Measurements from ENCODE around the gene PEAR1.
"Not testable (repeated sequence)": the region's sequence is repeated elsewhere in the genome, so short reads cannot be mapped to it uniquely, and the experiment has no call there.

The PEAR1 gene

DNA sequence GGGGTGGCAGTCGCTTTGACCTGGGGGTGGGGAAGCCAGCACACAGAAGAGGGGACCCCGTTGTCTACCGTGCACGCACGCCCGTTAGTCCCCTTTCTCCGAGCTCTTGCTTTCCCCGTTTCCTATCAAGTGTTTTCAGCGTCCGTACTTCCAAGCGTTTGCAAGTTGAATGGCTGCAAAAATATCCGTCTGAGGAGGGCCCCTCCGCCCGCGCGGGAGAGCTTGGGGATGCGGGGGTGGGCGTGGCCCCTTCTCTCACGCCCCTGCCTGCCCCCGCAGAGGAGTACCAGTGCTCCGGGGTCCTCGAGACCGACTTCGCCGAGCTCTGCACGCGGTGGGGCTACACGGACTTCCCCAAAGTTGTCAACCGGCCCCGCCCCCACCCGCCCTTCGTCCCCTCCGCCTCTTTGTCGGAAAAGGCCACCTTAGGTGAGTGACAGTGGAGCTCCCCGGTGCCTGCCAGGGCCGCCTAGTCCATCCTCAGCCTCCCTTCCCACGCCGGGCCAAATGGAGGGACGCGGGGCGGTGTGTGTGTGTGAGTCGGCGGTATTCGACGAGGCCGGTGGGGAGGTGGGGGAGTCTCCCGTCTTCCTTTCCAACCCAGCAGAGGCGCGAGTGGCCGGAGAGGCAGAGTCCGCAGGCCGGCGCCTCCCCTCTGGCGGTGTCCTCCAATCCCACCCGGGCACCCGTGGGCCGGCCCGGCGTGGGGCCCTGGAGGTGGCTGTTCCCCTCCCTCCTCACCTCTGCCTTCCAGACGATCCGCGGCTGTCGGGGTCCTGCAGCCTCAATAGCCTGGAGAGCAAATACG, 30.4 kb downstream of the PEAR1 start:
- H3K4me3 Mint-ChIP-seq = no peak overlapping the region
- no peaks in the 10 kb centered on the region for H3K36me3 Mint-ChIP-seq (ENCODE audit: low read depth)
- no peaks in the 10 kb centered on the region for H3K9me3 Mint-ChIP-seq
- no peak for DNase-seq
- no peak overlapping the region for H3K27ac Mint-ChIP-seq
- peaks cover 28% of the 10 kb centered on the region for H3K4me1 Mint-ChIP-seq (ENCODE audit: low read depth)
- H3K27me3 Mint-ChIP-seq = peaks cover 96% of the 10 kb centered on the region

DNA sequence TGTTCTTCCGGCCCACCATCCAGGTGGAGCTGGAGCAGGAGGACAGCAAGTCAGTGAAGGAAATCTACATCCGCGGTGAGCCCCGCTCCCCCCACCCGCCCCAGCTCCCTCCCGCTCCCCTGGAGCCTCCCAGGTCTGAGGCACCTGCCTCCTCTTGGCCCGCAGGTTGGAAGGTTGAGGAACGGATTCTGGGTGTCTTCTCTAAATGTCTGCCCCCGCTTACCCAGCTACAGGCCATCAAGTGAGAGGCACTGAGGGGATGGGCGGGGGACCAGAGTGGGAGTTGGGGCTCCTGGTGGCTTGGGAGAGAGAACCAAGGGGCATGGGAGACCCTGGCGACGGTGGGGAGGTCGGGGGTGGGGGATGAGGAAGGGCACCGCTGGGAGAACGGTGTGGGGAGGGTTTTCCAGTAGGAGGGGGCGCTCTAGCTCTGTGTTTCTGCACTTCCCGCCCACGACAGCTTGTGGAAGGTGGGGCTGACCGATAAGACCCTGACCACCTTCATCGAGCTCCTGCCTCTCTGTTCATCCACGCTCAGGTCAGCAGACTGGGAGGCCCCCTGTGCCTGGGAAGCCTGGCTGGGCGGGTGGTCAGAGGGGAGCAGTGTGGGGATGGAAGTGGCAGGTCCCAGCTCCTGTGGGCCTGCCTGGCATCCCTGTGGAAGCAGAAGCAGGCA, 31.1 kb downstream of the PEAR1 start:
- Mint-ChIP-seq H3K4me3 (no peak overlapping the region), H3K4me1 (ENCODE audit: low read depth) (peaks cover 28% of the 10 kb centered on the region), H3K36me3 (ENCODE audit: low read depth) (no peaks in the 10 kb centered on the region), H3K27me3 (peaks cover 97% of the 10 kb centered on the region), H3K27ac (no peak overlapping the region), H3K9me3 (no peaks in the 10 kb centered on the region)
- DNase-seq = no peak

DNA sequence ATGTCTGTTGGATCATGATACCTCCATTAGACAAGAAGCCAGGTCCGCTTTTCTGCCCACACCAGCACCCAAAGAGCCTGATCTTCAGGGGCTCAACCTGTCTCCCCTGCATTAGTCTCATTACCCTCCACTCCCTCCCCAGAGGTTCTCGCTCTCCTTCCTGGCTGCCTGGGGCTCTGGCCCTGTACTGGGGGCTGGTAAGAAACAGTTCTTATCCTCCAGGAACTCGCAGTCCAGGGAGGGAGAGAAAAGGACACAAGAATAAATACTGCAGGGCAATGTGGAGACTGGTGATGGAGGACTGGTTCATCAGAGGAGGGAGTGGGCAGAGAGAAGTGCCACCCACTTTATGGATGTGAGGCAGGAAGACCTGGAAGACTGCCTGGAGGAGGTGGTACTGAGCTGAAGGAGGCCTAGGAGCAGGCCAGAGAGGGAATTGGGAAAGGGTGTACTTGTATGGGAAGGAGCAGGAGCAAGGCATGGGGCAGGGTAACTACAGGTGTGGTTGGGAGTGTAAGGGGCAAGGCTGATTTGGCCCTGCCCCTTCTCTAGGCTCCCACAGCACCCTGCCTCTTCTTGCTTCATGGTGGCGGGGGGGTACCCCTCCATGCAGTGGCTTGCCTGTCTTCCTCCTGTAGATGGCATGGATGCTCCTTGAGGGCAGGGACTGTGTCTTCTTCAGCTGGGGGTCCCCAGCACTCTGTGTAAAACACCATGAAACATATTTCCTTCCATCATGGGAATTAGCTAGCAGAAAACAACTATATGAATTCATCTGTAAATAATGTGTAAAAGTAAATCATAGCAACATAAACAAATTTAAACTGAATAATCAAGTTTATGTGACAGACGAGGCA, 31.9 kb downstream of the PEAR1 start:
- Mint-ChIP-seq H3K27ac (no peak overlapping the region), H3K36me3 (ENCODE audit: low read depth) (no peaks in the 10 kb centered on the region), H3K27me3 (peaks cover 97% of the 10 kb centered on the region), H3K9me3 (no peaks in the 10 kb centered on the region), H3K4me3 (no peak overlapping the region), H3K4me1 (ENCODE audit: low read depth) (peaks cover 28% of the 10 kb centered on the region)
- no peak for DNase-seq

DNA sequence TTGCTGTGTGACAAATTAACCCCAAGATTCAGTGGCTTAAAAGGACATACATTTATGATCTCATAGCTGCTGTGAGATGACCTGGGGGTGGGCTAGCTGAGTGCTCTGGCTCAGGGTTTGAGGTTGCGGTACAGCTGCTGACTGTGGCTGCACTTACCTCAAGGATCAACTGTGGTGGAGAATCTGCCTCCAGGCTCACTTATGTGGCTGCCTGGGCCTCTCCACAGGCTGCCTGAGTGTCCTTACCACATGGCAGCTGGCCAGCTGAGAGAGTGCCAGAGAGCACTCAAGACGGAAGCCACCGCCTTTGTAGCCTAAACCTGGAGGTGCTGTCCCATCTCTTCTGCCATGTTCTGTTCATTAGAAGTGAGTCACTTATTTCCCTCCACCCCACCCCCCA, 32.7 kb downstream of the PEAR1 start:
- no peak for DNase-seq
- Mint-ChIP-seq H3K9me3 (no peaks in the 10 kb centered on the region), H3K36me3 (ENCODE audit: low read depth) (no peaks in the 10 kb centered on the region), H3K4me1 (ENCODE audit: low read depth) (peaks cover 23% of the 10 kb centered on the region), H3K27me3 (peaks cover 97% of the 10 kb centered on the region), H3K4me3 (no peak overlapping the region), H3K27ac (no peak overlapping the region)

DNA sequence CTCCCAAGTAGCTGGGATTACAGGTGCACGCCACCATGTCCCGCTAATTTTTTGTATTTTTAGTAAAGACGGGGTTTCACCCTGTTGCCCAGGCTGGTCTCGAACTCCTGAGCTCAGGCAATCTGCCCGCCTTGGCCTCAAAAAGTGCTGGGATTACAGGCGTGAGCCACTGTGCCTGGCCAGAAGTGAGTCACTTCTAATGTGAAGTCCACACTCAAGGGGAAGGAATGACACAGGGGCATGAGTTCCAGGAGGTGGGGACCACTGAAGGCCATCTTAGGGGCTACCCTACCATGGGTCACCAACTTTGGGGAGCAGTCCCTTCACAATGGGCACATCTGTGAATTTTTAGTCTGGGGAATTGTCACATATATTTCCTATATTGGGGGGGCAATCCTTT, 33.2 kb downstream of the PEAR1 start:
- H3K9me3 Mint-ChIP-seq; H3K27ac Mint-ChIP-seq; DNase-seq; H3K36me3 Mint-ChIP-seq (ENCODE audit: low read depth); H3K4me3 Mint-ChIP-seq: not testable (repeated sequence)
- H3K4me1 Mint-ChIP-seq (ENCODE audit: low read depth) = peaks cover 26% of the 10 kb centered on the region
- peaks cover 97% of the 10 kb centered on the region for H3K27me3 Mint-ChIP-seq

DNA sequence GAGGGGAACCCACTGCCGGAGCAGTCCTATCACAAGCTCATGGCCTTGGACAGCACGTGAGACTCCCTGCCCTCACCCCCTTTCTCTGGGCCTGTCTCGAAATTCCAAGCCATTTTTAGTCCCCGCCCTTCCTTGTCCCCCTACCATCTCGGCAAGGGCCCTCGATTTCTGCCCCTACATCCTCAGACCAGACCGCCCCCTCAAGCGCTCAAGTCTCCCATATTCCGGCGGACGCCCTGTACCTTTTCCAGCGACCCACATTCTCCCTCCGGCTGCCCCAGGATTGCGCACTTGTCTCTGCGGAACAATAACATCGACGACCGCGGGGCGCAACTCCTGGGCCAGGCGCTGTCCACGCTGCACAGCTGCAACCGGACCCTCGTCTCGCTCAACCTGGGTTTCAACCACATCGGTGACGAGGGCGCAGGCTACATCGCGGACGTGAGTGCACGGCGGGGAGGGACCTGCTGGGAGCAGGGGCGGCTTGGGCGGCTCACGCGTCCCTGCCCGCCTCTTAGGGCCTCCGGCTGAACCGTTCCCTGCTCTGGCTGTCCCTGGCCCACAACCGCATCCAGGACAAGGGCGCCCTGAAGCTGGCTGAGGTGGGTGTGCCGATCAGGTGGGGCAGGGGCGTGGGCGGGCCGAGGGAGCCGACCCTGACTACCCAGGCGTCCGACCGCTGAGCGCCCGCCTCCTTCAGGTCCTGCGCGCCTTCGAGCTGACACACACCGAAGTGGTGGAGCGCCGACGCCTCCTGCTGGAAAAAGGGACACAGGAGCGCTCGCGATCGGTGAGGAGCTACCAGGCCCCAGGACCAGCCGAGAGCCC, 33.9 kb downstream of the PEAR1 start:
- H3K4me3 Mint-ChIP-seq = peak overlapping the region; percentile 31
- H3K36me3 Mint-ChIP-seq (ENCODE audit: low read depth) = no peaks in the 10 kb centered on the region
- no peak overlapping the region for H3K27ac Mint-ChIP-seq
- H3K9me3 Mint-ChIP-seq = no peaks in the 10 kb centered on the region
- peak; percentile 81 for DNase-seq
- H3K27me3 Mint-ChIP-seq = peaks cover 97% of the 10 kb centered on the region
- H3K4me1 Mint-ChIP-seq (ENCODE audit: low read depth) = peaks cover 26% of the 10 kb centered on the region

DNA sequence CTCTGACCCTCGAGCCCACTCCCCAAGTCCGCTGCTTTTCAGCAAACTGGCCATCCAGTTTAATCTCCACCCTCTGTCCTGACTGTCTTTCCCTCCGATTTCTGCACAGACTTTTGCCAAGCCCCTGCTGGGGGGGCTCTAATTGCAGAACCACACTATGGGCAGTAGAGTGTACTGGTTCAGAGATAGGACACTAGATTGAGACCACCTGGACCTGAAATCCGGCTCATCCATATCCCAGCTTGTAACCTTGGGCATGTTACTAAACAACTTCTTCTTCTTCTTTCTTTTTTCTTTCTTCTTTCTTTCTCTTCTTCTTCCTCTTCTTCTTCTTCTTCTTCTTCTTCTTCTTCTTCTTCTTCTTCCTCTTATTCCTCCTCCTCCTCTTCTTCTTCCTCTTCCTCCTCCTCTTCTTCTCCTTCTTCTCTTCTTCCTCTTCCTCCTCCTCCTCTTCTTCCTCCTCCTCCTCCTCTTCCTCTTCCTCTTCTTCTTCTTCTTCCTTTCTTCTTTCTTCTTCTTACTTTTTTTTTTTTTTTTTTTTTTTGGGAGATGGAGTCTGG, 34.6 kb downstream of the PEAR1 start:
- Mint-ChIP-seq H3K4me1 (ENCODE audit: low read depth) (peaks cover 26% of the 10 kb centered on the region), H3K4me3 (peak overlapping the region; percentile 31), H3K9me3 (no peaks in the 10 kb centered on the region), H3K27ac (no peak overlapping the region), H3K36me3 (ENCODE audit: low read depth) (no peaks in the 10 kb centered on the region), H3K27me3 (peaks cover 95% of the 10 kb centered on the region)
- no peak for DNase-seq

DNA sequence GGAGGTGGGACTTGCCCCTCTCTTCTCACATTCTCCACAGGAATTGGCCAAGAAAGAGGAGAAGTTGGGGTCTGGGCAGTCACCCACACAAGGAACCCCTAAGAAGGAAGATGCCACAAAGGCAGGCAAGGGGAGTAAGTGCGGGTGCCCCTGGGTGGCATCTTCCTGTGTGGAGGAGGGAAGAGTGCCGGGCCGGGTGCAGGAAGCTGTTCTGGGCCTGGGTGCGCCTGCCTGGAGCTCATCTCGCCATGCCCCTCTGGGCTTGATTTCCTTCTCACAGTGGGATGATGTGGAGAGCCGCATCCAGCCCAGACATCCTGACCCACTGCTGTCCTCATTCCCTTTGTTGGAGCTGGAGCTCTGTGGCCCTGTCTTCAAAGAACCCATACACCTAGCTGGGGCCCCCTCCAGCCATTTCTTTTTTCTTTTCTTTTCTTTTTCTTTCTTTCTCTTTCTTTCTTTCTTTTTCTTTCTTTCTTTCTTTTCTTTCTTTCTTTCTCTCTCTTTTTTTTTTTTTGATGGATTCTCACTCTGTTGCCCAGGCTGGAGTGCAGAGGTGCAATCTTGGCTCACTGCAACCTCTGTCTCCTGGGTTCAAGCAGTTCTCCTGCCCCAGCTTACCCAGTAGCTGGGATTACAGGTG, 36.2 kb downstream of the PEAR1 start:
- no peak overlapping the region for H3K4me3 Mint-ChIP-seq
- H3K9me3 Mint-ChIP-seq = no peaks in the 10 kb centered on the region
- H3K27ac Mint-ChIP-seq = no peak overlapping the region
- H3K27me3 Mint-ChIP-seq = peaks cover 81% of the 10 kb centered on the region
- H3K36me3 Mint-ChIP-seq (ENCODE audit: low read depth) = no peaks in the 10 kb centered on the region
- peaks cover 20% of the 10 kb centered on the region for H3K4me1 Mint-ChIP-seq (ENCODE audit: low read depth)
- DNase-seq = no peak

DNA sequence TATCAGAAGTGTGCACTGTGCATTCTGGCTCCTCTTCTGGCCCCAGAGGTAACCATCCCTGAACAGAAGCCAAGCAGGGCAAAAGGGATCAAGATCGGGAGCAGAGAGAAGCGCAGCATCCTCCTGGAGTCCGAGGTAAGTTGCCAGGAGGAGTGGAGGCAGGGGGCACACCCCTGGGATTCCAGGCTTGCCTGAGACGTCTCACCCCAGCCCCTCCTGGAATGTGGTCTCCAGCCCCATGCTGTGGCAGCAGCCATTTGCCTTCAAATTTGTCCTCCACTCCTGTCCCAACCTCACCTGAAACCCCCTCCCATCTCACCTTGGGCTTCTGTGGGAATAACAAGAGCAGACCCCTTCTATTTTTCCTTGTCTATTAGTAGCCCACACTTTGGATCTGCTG, 37.0 kb downstream of the PEAR1 start:
- no peak overlapping the region for H3K27ac Mint-ChIP-seq
- no peaks in the 10 kb centered on the region for H3K9me3 Mint-ChIP-seq
- H3K4me3 Mint-ChIP-seq = no peak overlapping the region
- peaks cover 73% of the 10 kb centered on the region for H3K27me3 Mint-ChIP-seq
- no peaks in the 10 kb centered on the region for H3K36me3 Mint-ChIP-seq (ENCODE audit: low read depth)
- H3K4me1 Mint-ChIP-seq (ENCODE audit: low read depth) = peaks cover 20% of the 10 kb centered on the region
- DNase-seq = no peak

DNA sequence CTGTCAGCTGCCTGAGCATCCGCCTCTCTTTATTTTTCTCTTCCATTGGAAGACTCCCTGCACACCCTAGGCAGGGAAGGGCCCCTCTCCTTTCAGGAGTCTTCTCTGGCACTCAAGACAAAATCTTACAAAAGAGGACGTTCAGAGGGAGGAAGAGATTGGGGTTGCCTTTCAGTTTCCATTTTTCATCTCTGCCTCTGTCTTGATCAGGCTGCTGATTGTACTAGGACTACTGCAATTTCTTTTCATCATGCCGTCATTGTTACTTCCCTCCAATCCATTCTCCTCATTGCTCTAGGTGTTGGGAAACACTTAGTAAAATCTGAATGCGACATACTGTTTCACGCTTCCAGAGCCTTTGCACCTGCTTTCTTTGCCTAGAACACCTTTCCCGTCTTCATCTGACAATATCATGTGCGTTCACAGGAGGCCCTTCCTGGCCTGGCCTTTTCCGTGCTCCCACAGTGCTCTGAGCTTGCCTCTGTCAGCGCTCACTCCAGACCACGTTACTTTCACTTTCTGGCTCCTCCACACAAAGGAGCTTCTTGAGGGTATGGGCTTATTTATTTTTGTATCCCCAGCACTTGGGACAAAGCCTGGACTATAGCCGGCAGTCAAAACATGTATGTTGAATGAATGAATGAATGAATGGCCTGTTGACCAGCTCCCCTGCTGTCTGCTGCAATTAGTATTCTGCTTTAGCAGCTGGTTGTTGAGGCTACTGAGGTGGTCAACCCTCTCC, 37.9 kb downstream of the PEAR1 start:
- H3K9me3 Mint-ChIP-seq = no peaks in the 10 kb centered on the region
- H3K36me3 Mint-ChIP-seq (ENCODE audit: low read depth) = no peaks in the 10 kb centered on the region
- peaks cover 14% of the 10 kb centered on the region for H3K4me1 Mint-ChIP-seq (ENCODE audit: low read depth)
- H3K27ac Mint-ChIP-seq = no peak overlapping the region
- no peak for DNase-seq
- H3K27me3 Mint-ChIP-seq = peaks cover 64% of the 10 kb centered on the region
- H3K4me3 Mint-ChIP-seq = no peak overlapping the region

DNA sequence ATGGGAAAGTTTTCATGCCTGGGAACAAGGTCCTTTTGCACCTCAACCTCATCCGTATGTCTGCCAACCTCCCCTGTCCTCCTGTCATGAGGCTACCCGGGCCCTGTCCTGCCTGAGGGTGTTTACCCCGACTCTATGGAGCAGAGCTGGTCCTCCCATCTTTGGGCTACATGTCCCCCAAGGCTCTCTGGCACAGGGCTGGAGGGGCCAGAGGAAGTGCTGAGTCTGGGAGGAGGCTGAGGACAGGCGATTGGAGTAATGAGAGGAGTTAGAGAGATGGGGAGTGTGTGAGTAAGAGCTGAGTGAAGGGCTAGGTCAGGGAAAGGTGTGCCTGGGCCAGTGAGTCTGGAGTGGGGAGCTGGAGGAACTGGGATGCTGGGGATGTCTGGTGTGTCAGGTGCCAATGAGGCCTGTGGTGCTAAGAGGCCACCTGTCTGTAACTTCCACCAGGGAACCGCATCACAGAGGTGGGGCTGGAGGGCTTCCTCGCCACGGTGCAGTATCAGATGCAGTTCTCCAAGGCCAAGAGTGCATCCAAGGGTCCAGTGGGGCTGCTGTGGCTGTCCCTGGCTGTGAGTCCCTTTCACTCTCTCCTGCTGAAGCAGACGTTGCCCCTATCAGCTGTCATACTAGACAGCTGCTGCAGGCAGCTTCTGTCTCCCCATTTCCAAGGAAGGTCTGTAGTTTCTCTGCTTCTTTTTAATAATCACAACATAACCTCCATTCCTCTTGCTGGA, 38.6 kb downstream of the PEAR1 start:
- Mint-ChIP-seq H3K4me1 (ENCODE audit: low read depth) (peaks cover 11% of the 10 kb centered on the region), H3K36me3 (ENCODE audit: low read depth) (no peaks in the 10 kb centered on the region), H3K27ac (no peak overlapping the region), H3K9me3 (no peaks in the 10 kb centered on the region), H3K4me3 (no peak overlapping the region), H3K27me3 (peaks cover 57% of the 10 kb centered on the region)
- no peak for DNase-seq

DNA sequence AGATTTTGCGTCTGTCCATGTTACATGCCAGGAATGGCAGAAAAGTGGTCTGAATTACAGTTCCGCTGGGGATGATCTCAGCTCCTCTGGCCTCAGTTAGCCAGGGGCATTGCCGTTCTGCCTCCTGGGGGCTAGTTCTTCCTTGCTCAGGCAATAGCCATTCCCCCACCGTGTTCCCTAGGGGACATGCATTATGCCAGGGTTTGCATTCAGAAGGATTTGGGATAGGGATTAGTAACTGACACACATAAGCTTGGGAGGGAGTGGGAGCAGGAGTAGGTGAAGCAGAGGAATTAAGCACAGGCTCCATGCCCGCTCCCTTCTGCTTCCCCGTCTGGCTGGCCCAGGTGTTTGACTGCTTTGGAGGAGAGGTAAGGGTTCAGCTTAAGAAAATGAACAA, 39.6 kb downstream of the PEAR1 start:
- Mint-ChIP-seq H3K36me3 (ENCODE audit: low read depth) (no peaks in the 10 kb centered on the region), H3K9me3 (no peaks in the 10 kb centered on the region), H3K4me1 (ENCODE audit: low read depth) (peaks cover 4% of the 10 kb centered on the region), H3K27me3 (peaks cover 48% of the 10 kb centered on the region), H3K4me3 (no peak overlapping the region), H3K27ac (no peak overlapping the region)
- DNase-seq = no peak

Data from activated T-cell treated with anti-CD3 and anti-CD28 coated beads, Interleukin-2, amount 50 U/mL, for 24 hours (primary cell).